ENCODE results near the gene BANF2.

- no peak for TF ChIP-seq CTCF (IDR thresholded peaks at IDR 0.05)
- TF ChIP-seq POLR2A (IDR thresholded peaks at IDR 0.05), result no peak
These were observed 15.3 kb downstream of the BANF2 start for GRCh38 chr20:17715075-17715474.

Data from testis (tissue), 2 donors.